Trophoblast cell (in vitro differentiated cells and primary cell): ENCODE measurements around the gene PIGU.

Experiments
- DNase-seq, 2 donors: peaks; one replicate each; pipeline ENCODE4 v3.0.0-alpha.2; 2016
- H2AFZ ChIP-seq: 2 replicates; pipeline ENCODE4 v1.6.1; 2013; ENCODE audit warnings: low read length, moderate library complexity, mild to moderate bottlenecking; ENCODE audit not compliant: insufficient read depth, poor library complexity
- H2AK5ac ChIP-seq: 2 replicates; pipeline ENCODE4 v1.6.1; 2013; ENCODE audit warnings: mild to moderate bottlenecking, low read length
- H2BK120ac ChIP-seq: 2 replicates; pipeline ENCODE4 v1.6.1; 2013; ENCODE audit warnings: low read length, mild to moderate bottlenecking, moderate library complexity; ENCODE audit not compliant: insufficient read depth, poor library complexity
- H2BK12ac ChIP-seq: 2 replicates; pipeline ENCODE4 v1.6.1; 2013; ENCODE audit warnings: mild to moderate bottlenecking, low read length, moderate library complexity
- H2BK5ac ChIP-seq: 2 replicates; pipeline ENCODE4 v1.6.1; 2013; ENCODE audit warnings: low read length, low read depth, moderate library complexity, mild to moderate bottlenecking; ENCODE audit not compliant: poor library complexity
- H3K14ac ChIP-seq: 2 replicates; pipeline ENCODE4 v1.6.1; 2013; ENCODE audit warnings: mild to moderate bottlenecking, low read length
- H3K18ac ChIP-seq: 2 replicates; pipeline ENCODE4 v1.6.1; 2013; ENCODE audit warnings: mild to moderate bottlenecking, low read length
- H3K23ac ChIP-seq: 2 replicates; pipeline ENCODE4 v1.6.1; 2013; ENCODE audit warnings: low read length
- H3K27ac ChIP-seq: 2 replicates; pipeline ENCODE4 v1.5.1; 2013; ENCODE audit warnings: low read depth, mild to moderate bottlenecking, inconsistent platforms, low read length, moderate library complexity
- H3K27me3 ChIP-seq: 2 replicates; pipeline ENCODE4 v1.6.1; 2013; ENCODE audit warnings: inconsistent platforms, mild to moderate bottlenecking, low read length, moderate library complexity; ENCODE audit not compliant: insufficient read depth
- H3K36me3 ChIP-seq, 2 experiments: 1 replicate in 1 of 2; 2 replicates in 1 of 2; pipeline ENCODE4 v1.6.1; 2013; ENCODE audit warnings: low read length in 2 of 2, mild to moderate bottlenecking in 2 of 2, moderate library complexity in 1 of 2; ENCODE audit not compliant: insufficient read depth in 2 of 2, control insufficient read depth in 1 of 2
- H3K4ac ChIP-seq: 2 replicates; pipeline ENCODE4 v1.6.1; 2013; ENCODE audit warnings: low read depth, mild to moderate bottlenecking, low read length, moderate library complexity
- H3K4me1 ChIP-seq, 2 experiments: 1 replicate in 1 of 2; 2 replicates in 1 of 2; pipeline ENCODE4 v1.6.1; 2013; ENCODE audit warnings: low read length in 2 of 2, mild to moderate bottlenecking in 2 of 2, moderate library complexity in 1 of 2; ENCODE audit not compliant: insufficient read depth in 2 of 2, control insufficient read depth in 1 of 2
- H3K4me2 ChIP-seq: 2 replicates; pipeline ENCODE4 v1.6.1; 2013; ENCODE audit warnings: inconsistent platforms, mild to moderate bottlenecking, low read length, moderate library complexity
- H3K4me3 ChIP-seq: 2 replicates; pipeline ENCODE4 v1.5.1; 2013; ENCODE audit warnings: mild to moderate bottlenecking, low read depth, low read length, inconsistent platforms
- H3K79me1 ChIP-seq: one replicate; pipeline ENCODE4 v1.6.1; 2013; ENCODE audit warnings: low read length
- H3K79me2 ChIP-seq: 2 replicates; pipeline ENCODE4 v1.6.1; 2013; ENCODE audit warnings: low read length, mild to moderate bottlenecking; ENCODE audit not compliant: control insufficient read depth, insufficient read depth, poor library complexity
- H3K9ac ChIP-seq: 2 replicates; pipeline ENCODE4 v1.6.1; 2013; ENCODE audit warnings: mild to moderate bottlenecking, low read length
- H3K9me3 ChIP-seq: 2 replicates; pipeline ENCODE4 v1.6.1; 2013; ENCODE audit warnings: low read depth, mild to moderate bottlenecking, control low read depth, inconsistent platforms, low read length; ENCODE audit not compliant: insufficient read depth
- H4K12ac ChIP-seq: 2 replicates; pipeline ENCODE4 v1.6.1; 2013; ENCODE audit warnings: low read depth, mild to moderate bottlenecking, low read length, moderate library complexity
- H4K8ac ChIP-seq: 2 replicates; pipeline ENCODE4 v1.6.1; 2013; ENCODE audit warnings: low read depth, mild to moderate bottlenecking, low read length, moderate library complexity
- H4K91ac ChIP-seq: one replicate; pipeline ENCODE4 v1.6.1; 2013; ENCODE audit warnings: low read depth, mild to moderate bottlenecking, low read length, moderate library complexity
- WGBS: extraction: QIAGEN DNeasy Blood & Tissue Kit; methylation state at CpG from one replicate; pipeline ENCODE4 v1.1.7; 2013; ENCODE audit warnings: missing lambda C conversion rate; ENCODE audit not compliant: insufficient read length, insufficient coverage; ENCODE audit errors: extremely low coverage; 5-methylcytosine and 5-hydroxymethylcytosine counted together

The PIGU gene

DNA sequence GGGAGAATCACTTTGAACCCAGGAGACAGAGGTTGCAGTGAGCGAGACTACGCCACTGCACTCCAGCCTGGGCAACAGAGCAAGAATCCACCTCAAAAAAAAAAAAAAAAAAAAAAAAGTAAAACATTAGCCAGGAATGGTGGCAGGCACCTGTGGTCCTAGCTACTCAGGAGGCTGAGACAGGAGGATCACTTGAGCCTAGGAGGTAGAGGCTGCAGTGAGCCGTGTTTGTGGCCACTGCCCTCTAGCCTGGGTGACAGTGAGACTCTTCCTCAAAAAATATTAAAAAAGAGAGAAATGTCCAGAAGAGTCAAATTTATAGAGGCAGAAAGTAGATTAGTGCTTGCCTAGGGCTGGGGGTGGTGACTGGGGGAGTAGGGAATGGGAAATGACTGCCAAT lies 6.8 kb upstream of the PIGU start:
- H2BK120ac ChIP-seq, result no peak overlapping the region
- no peak overlapping the region for H4K91ac ChIP-seq
- WGBS, result no CpG with 5 or more reads among the region's 3 CpGs
- H3K9me3 ChIP-seq, result no peaks in the 10 kb centered on the region
- DNase-seq, result no peak
- no peak overlapping the region for H2BK12ac ChIP-seq
- H3K36me3 ChIP-seq, result no peaks in the 10 kb centered on the region
- H3K23ac ChIP-seq, result no peak overlapping the region
- no peak overlapping the region for H3K9ac ChIP-seq
- no peak overlapping the region for H4K8ac ChIP-seq
- no peak overlapping the region for H2BK5ac ChIP-seq
- H2AK5ac ChIP-seq, result no peak overlapping the region
- no peaks in the 10 kb centered on the region for H3K79me1 ChIP-seq
- H3K27me3 ChIP-seq, result no peaks in the 10 kb centered on the region
- H3K18ac ChIP-seq, result no peak overlapping the region
- no peak overlapping the region for H4K12ac ChIP-seq
- no peak overlapping the region for H3K27ac ChIP-seq
- no peak overlapping the region for H3K14ac ChIP-seq
- no peaks in the 10 kb centered on the region for H3K79me2 ChIP-seq
- no peak overlapping the region for H3K4me2 ChIP-seq
- no peaks in the 10 kb centered on the region for H3K4me1 ChIP-seq
- no peak overlapping the region for H2AFZ ChIP-seq
- H3K4ac ChIP-seq, result no peak overlapping the region
- H3K4me3 ChIP-seq, result no peak overlapping the region

GRCh38 chr20:34680586-34681175 lies 3.8 kb upstream of the PIGU start:
- no peak overlapping the region for H2AFZ ChIP-seq

DNA sequence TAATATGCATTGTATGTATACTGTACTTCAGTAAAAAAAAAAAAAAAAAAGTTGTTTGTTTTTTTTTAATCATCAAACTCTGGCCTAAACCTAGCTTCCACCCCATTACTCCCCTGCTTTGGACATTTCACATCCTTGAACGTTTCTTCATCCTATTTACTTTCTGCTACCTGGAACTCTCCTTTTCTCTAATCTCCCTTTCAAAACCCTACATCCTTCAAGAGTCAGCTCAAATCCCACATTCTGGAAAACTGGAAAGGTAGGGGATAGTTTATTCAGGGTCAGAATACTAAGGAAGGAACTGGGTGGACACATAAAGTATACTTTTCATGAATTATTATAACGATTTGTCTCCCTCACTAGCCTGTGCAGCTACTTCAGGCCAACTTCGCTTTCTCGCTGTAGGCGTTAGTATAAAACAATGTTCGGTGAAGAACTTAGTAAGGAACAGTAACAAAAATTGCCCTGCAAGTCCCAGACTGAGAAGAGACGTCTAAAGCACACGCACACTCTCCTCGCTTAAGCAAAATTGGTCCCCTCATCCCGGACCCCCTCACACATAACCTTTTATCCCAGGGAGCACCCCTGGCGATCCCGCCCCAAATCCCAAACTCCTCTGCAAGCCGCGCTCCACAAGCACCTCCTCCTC lies 775 bp downstream of the PIGU start:
- H2AK5ac ChIP-seq, result no peak overlapping the region
- peak overlapping the region; percentile 57 for H3K14ac ChIP-seq
- DNase-seq, result no peak
- peak overlapping the region; percentile 72 for H4K12ac ChIP-seq
- peak overlapping the region; percentile 0 for H3K9ac ChIP-seq
- H3K9me3 ChIP-seq, result no peaks in the 10 kb centered on the region
- peaks cover 2% of the 10 kb centered on the region for H3K79me1 ChIP-seq
- no peaks in the 10 kb centered on the region for H3K27me3 ChIP-seq
- H3K4ac ChIP-seq, result peak overlapping the region; percentile 41
- peak overlapping the region; percentile 68 for H3K4me2 ChIP-seq
- no peak overlapping the region for H4K91ac ChIP-seq
- H3K27ac ChIP-seq, result no peak overlapping the region
- H2BK120ac ChIP-seq, result no peak overlapping the region
- H2BK5ac ChIP-seq, result no peak overlapping the region
- peak overlapping the region; percentile 83 for H4K8ac ChIP-seq
- H3K4me1 ChIP-seq, result no peaks in the 10 kb centered on the region
- no peak overlapping the region for H2BK12ac ChIP-seq
- peaks cover 3% of the 10 kb centered on the region for H3K79me2 ChIP-seq
- no peaks in the 10 kb centered on the region for H3K36me3 ChIP-seq
- no CpG with 5 or more reads among the region's 14 CpGs for WGBS
- peak overlapping the region; percentile 98 for H3K4me3 ChIP-seq
- no peak overlapping the region for H3K23ac ChIP-seq
- H2AFZ ChIP-seq, result peak overlapping the region; percentile 98
- H3K18ac ChIP-seq, result peak overlapping the region; percentile 71

More at GRCh38 chr20:34680586-34681175, 3.8 kb upstream of the PIGU start:
- Histone ChIP-seq H3K4me2 (no peak overlapping the region), H3K27me3 (no peaks in the 10 kb centered on the region), H3K4me3 (no peak overlapping the region), H3K79me1 (peaks cover 2% of the 10 kb centered on the region), H2BK120ac (no peak overlapping the region), H3K9me3 (no peaks in the 10 kb centered on the region), H3K27ac (no peak overlapping the region), H2BK12ac (no peak overlapping the region), H3K79me2 (peaks cover 3% of the 10 kb centered on the region), H2AK5ac (no peak overlapping the region), H4K91ac (no peak overlapping the region), H3K36me3 (no peaks in the 10 kb centered on the region), H2BK5ac (no peak overlapping the region), H3K18ac (no peak overlapping the region), H4K12ac (no peak overlapping the region), H3K9ac (no peak overlapping the region), H4K8ac (no peak overlapping the region), H3K4me1 (no peaks in the 10 kb centered on the region), H3K14ac (no peak overlapping the region), H3K4ac (no peak overlapping the region), H3K23ac (no peak overlapping the region)
- peak in 1 of 2 donors; percentile 27 for DNase-seq

GRCh38 chr20:34675561-34675960 lies 1.3 kb downstream of the PIGU start:
- Histone ChIP-seq H3K23ac (no peak overlapping the region), H3K4me3 (no peak overlapping the region), H4K12ac (no peak overlapping the region), H3K27me3 (no peaks in the 10 kb centered on the region), H3K27ac (no peak overlapping the region), H2BK5ac (no peak overlapping the region), H2AFZ (no peak overlapping the region), H3K9ac (no peak overlapping the region), H3K18ac (no peak overlapping the region), H4K91ac (no peak overlapping the region), H3K4ac (no peak overlapping the region), H3K79me2 (peaks cover 3% of the 10 kb centered on the region), H3K36me3 (no peaks in the 10 kb centered on the region), H3K4me1 (no peaks in the 10 kb centered on the region), H2BK120ac (no peak overlapping the region), H2BK12ac (no peak overlapping the region), H4K8ac (no peak overlapping the region), H3K4me2 (no peak overlapping the region), H3K9me3 (no peaks in the 10 kb centered on the region), H3K14ac (no peak overlapping the region), H2AK5ac (no peak overlapping the region), H3K79me1 (peaks cover 2% of the 10 kb centered on the region)
- no peak for DNase-seq
- no CpG with 5 or more reads among the region's 3 CpGs for WGBS
